22Rv1 (cell line): ENCODE results near the gene TMEM72.

ENCODE experiments used
- H3K27ac ChIP-seq: fragments of 450-650 bp; 2 replicates; pipeline ENCODE4 v1.5.1; 2017
- ZFX ChIP-seq: fragments of 450-650 bp; IDR thresholded peaks from 2 replicates; pipeline ENCODE4 v1.6.1; 2017; ENCODE audit warnings: antibody characterized with exemption, borderline replicate concordance
- TF ChIP-seq, protein P1 (sequence below): fragments of 450-650 bp; IDR thresholded peaks from 2 replicates; pipeline ENCODE4 v1.5.1; 2017; ENCODE audit warnings: mild to moderate bottlenecking

TMEM72 gene

DNA sequence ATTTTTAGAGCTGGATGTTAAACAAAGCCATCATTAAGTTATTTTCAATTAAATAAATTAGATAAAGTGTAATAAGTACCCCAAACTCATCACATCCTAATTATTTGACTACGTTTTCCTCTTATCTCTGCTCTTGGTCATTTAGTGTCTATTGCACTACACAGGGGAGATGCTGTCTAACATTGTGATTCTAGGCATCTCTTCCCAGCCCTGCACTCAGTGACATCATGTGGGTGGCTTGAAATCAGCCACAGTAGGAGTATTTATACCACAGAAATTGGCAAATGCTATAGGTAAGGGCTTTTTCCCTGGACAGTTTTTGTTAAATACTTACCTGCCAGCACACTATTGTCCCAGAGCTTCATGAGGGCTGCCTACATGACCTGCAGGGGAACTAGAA, 21.3 kb upstream of the TMEM72 start:
- TF ChIP-seq, protein P1, sequence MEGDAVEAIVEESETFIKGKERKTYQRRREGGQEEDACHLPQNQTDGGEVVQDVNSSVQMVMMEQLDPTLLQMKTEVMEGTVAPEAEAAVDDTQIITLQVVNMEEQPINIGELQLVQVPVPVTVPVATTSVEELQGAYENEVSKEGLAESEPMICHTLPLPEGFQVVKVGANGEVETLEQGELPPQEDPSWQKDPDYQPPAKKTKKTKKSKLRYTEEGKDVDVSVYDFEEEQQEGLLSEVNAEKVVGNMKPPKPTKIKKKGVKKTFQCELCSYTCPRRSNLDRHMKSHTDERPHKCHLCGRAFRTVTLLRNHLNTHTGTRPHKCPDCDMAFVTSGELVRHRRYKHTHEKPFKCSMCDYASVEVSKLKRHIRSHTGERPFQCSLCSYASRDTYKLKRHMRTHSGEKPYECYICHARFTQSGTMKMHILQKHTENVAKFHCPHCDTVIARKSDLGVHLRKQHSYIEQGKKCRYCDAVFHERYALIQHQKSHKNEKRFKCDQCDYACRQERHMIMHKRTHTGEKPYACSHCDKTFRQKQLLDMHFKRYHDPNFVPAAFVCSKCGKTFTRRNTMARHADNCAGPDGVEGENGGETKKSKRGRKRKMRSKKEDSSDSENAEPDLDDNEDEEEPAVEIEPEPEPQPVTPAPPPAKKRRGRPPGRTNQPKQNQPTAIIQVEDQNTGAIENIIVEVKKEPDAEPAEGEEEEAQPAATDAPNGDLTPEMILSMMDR: no peak
- no peak for TF ChIP-seq ZFX
- H3K27ac ChIP-seq: no peak overlapping the region

DNA sequence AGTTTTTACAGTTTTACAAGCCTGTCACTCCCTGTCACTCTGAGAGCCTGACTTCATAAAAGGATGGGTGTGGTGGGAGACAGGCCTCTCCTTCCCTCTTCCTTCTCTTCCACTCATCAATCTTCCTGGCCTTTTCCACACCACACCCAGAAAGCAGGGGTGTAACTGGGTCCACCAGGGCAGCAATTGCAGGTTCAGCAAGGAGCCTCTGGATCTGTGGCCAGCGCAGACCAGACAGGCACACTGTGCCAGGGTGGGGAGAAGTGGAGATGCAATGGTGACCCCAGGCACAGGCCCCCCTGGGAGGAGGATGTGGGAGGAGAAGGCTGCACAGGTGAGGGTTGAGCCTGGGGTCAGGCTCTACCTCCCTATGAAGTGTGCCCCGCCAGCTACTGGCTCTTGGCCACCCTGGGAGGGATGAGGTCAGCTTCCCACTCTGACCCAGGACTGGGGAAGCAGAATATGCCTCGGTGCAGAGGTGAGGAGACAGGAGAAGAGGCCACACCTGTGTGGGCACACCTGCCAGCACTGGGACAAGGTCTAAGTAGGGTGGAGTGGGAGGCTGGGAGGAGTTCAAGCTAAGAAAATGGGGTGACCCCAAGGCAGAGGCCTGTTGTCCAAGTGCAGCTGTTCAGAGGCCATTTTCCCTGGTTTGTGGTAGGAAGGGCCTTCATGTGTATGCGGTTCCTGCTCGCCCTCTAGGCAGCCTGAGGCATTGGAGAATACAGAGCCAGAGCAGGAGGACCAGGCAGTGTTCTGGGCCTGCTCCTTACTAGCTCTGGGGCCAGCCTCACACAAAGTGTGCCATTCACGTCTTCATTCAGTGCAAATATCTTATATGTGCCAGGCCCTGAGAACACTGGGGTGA, 20.2 kb upstream of the TMEM72 start:
- TF ChIP-seq, protein P1: no peak
- TF ChIP-seq ZFX: no peak
- H3K27ac ChIP-seq: no peak overlapping the region

DNA sequence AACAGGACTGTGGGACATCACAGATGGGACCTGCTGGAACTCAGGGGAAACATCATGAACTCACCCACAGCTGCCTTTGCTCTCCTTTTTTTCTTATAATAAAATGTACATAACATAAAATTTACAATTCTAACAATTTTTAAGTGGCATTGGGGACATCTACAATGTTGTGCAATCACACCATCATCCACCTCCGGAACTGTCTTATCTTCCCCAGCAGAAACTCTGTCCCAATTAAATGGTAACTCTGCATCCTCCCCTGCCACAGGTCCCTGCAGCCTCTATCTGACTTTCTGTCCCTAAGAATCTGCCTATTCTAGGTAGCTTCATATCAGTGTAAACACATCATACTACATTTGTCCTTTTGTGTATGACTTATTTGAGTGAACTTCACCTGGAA, 19.4 kb upstream of the TMEM72 start:
- TF ChIP-seq, protein P1: no peak
- no peak for TF ChIP-seq ZFX
- H3K27ac ChIP-seq: no peak overlapping the region

DNA sequence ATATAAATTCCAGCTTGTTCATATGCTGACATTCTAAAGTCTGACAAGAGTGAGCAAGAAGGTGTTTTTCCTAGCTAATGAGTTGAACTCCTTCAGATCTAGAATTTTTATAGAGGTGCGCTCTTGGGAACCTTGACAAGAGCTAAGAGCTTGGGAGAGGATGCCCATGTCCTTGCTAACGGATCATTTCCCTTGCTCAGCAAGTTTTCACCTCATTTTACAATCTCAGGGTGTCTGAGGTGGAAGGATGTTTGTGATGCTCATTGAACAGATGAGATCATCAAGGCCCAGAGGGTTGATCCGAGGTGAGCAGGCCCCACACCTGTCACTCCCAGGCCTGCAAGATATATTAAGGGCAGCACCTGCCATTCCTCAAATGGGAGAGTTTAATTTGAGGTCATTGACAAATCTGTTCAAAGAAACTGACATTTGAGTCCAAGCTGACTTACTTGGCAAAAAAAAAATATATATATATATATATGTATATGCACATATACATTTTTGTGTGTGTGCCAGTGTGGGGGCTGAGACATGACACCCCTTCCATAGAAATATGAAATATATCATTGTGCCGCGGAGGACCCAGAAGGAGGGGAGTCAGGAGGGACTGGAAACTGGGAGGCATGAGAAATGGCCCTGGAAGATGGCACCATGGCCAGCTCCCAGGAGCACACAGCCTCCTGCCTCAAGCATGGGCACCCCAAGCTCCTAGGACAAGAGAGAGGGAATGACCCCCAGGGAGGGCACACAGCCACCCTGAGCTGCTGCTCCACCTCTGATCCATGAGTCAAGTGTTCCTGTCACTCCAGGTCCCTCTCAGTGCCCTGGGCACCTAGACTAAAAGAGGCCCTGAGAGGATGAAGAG, 17.3 kb upstream of the TMEM72 start:
- TF ChIP-seq, protein P1: no peak
- TF ChIP-seq ZFX: no peak
- H3K27ac ChIP-seq: no peak overlapping the region

DNA sequence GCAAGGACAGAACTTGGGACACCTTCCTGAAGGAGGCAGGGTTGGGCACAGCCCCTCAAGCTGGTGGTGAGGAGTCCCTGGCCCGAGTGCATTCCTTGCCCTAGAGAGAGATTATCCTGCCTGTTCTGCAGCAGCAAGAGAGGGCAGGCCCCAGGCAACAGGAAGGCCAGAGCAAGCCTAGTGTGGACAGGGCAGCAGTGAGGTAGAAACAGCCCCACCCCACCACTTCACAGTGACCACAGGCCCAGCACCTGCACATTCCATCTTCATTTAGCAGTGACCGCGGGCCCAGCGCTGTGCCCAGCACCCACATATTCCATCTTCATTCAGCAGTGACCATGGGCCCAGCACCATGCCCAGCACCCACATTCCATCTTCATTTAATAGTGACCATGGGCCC, 16.4 kb upstream of the TMEM72 start:
- H3K27ac ChIP-seq: no peak overlapping the region
- no peak for TF ChIP-seq ZFX
- TF ChIP-seq, protein P1: no peak

DNA sequence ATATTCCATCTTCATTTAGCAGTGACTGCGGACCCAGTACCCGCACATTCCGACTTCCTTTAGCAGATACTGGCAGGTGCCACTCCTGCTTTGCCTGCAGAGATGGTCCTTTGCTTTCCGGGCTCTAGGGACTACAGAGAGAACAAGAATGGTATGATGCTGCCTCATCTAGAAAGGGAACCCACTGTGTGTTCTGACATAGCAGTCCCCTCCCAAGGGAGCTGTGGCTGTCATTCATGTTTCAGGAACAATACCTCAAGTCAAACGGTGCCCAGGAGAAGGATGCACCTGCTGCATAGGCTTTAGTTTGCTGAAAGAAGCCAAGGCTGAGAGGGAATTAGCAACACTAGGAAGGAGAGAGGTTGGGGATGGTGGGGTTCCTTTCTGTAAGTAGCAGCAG, 15.9 kb upstream of the TMEM72 start:
- TF ChIP-seq ZFX: no peak
- H3K27ac ChIP-seq: no peak overlapping the region

DNA sequence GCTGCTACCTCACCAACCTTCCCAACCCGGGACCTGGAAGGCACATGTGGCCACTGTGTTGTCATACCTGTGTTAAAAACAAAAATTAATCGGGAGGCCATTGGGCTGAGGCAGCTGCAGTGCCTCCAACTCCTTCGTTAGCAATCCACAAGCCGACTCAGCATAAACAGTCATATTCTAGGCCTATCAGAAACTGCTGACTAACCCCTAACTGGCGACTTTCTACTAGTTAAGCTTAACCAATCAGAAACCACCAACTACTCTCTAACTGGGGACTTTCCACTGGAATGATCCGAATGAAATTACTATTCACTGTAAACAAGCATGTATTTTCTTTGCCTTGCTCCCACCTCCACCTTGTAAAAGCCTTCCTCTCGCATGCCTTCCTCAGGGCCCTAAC, 14.1 kb upstream of the TMEM72 start:
- no peak overlapping the region for H3K27ac ChIP-seq
- TF ChIP-seq, protein P1: no peak
- TF ChIP-seq ZFX: no peak
